Muscle layer of duodenum (tissue), 2 donors: ENCODE data around the gene PCDH9.

ENCODE experiments used
- H3K27ac ChIP-seq: one replicate; pipeline ENCODE4 v1.7.0; 2013; ENCODE audit warnings: mild to moderate bottlenecking, low read length
- H3K27me3 ChIP-seq: one replicate; pipeline ENCODE4 v1.7.0; 2013; ENCODE audit warnings: low read depth, mild to moderate bottlenecking, control low read depth, low read length
- H3K36me3 ChIP-seq, 2 donors: one replicate each; pipeline ENCODE4 v1.7.0; 2013; ENCODE audit warnings: low read length in 2 of 2, control low read depth in 1 of 2, mild to moderate bottlenecking in 1 of 2; ENCODE audit not compliant: insufficient read depth in 2 of 2, control insufficient read depth in 1 of 2
- H3K4me1 ChIP-seq, 2 donors: one replicate each; pipeline ENCODE4 v1.7.0; 2013; ENCODE audit warnings: low read length in 2 of 2, mild to moderate bottlenecking in 2 of 2, control low read depth in 1 of 2, moderate library complexity in 1 of 2; ENCODE audit not compliant: insufficient read depth in 2 of 2, control insufficient read depth in 1 of 2
- H3K4me3 ChIP-seq, 2 donors: one replicate each; pipeline ENCODE4 v1.7.0; 2013; ENCODE audit warnings: low read length in 2 of 2, low read depth in 1 of 2, mild to moderate bottlenecking in 1 of 2
- H3K9me3 ChIP-seq, 2 donors: one replicate each; pipeline ENCODE4 v1.7.0; 2013; ENCODE audit warnings: low read length in 2 of 2, control low read depth in 1 of 2, mild to moderate bottlenecking in 1 of 2; ENCODE audit not compliant: control insufficient read depth in 1 of 2
- donor health status: healthy.

PCDH9 gene

GRCh38 chr13:67235265-67235664, 5.1 kb upstream of the PCDH9 start:
- Histone ChIP-seq H3K36me3 (no peaks in the 10 kb centered on the region), H3K27me3 (no peaks in the 10 kb centered on the region), H3K9me3 (no peaks in the 10 kb centered on the region), H3K4me3 (no peak overlapping the region), H3K4me1 (no peaks in the 10 kb centered on the region), H3K27ac (no peak overlapping the region)

- H3K27ac ChIP-seq, result no peak overlapping the region
- peaks cover 0 to 4% of the 10 kb centered on the region in 2 donors for H3K4me1 ChIP-seq
- no peak overlapping the region for H3K4me3 ChIP-seq
- no peaks in the 10 kb centered on the region for H3K36me3 ChIP-seq
- no peaks in the 10 kb centered on the region for H3K27me3 ChIP-seq
- H3K9me3 ChIP-seq, result no peaks in the 10 kb centered on the region
These were observed 2.2 kb upstream of the PCDH9 start for GRCh38 chr13:67232384-67232783.

- Histone ChIP-seq H3K4me3 (peak overlapping the region; percentile 89 to 90), H3K36me3 (no peaks in the 10 kb centered on the region), H3K27ac (peak overlapping the region; percentile 71), H3K4me1 (peaks cover 0 to 4% of the 10 kb centered on the region in 2 donors), H3K27me3 (no peaks in the 10 kb centered on the region), H3K9me3 (no peaks in the 10 kb centered on the region)
These were observed 1.3 kb upstream of the PCDH9 start for GRCh38 chr13:67231289-67232000.

GRCh38 chr13:67230404-67231288, 510 bp upstream of the PCDH9 start:
- Histone ChIP-seq H3K9me3 (no peaks in the 10 kb centered on the region), H3K27me3 (no peaks in the 10 kb centered on the region), H3K27ac (peak overlapping the region; percentile 71), H3K4me1 (peaks cover 0 to 4% of the 10 kb centered on the region in 2 donors), H3K4me3 (peak overlapping the region; percentile 89 to 90), H3K36me3 (no peaks in the 10 kb centered on the region)

- Histone ChIP-seq H3K36me3 (no peaks in the 10 kb centered on the region), H3K27me3 (no peaks in the 10 kb centered on the region), H3K27ac (no peak overlapping the region)
These were observed 1.2 kb downstream of the PCDH9 start for GRCh38 chr13:67228916-67229315.

GRCh38 chr13:67228031-67228430, 2.1 kb downstream of the PCDH9 start:
- no peaks in the 10 kb centered on the region for H3K36me3 ChIP-seq
- no peaks in the 10 kb centered on the region for H3K9me3 ChIP-seq
- H3K27ac ChIP-seq, result no peak overlapping the region
- peak overlapping the region in 1 of 2 donors; percentile 90 for H3K4me3 ChIP-seq
- peaks cover 0 to 4% of the 10 kb centered on the region in 2 donors for H3K4me1 ChIP-seq
- H3K27me3 ChIP-seq, result no peaks in the 10 kb centered on the region

More at GRCh38 chr13:67228916-67229315, 1.2 kb downstream of the PCDH9 start:
- H3K4me3 ChIP-seq, result peak overlapping the region; percentile 4 to 90
- no peaks in the 10 kb centered on the region for H3K9me3 ChIP-seq
- H3K4me1 ChIP-seq, result peaks cover 0 to 4% of the 10 kb centered on the region in 2 donors

- Histone ChIP-seq H3K4me3 (no peak overlapping the region), H3K27ac (no peak overlapping the region), H3K4me1 (peaks cover 0 to 4% of the 10 kb centered on the region in 2 donors)
These were observed 2.8 kb downstream of the PCDH9 start for GRCh38 chr13:67227131-67227983.

GRCh38 chr13:67226696-67227095, 3.4 kb downstream of the PCDH9 start:
- Histone ChIP-seq H3K4me1 (peaks cover 0 to 4% of the 10 kb centered on the region in 2 donors), H3K27ac (no peak overlapping the region), H3K27me3 (no peaks in the 10 kb centered on the region), H3K4me3 (no peak overlapping the region), H3K9me3 (no peaks in the 10 kb centered on the region), H3K36me3 (no peaks in the 10 kb centered on the region)

More at GRCh38 chr13:67227131-67227983, 2.8 kb downstream of the PCDH9 start:
- Histone ChIP-seq H3K36me3 (no peaks in the 10 kb centered on the region), H3K27me3 (no peaks in the 10 kb centered on the region), H3K9me3 (no peaks in the 10 kb centered on the region)

- Histone ChIP-seq H3K4me1 (peaks cover 0 to 4% of the 10 kb centered on the region in 2 donors), H3K9me3 (no peaks in the 10 kb centered on the region), H3K27me3 (no peaks in the 10 kb centered on the region), H3K36me3 (no peaks in the 10 kb centered on the region), H3K27ac (no peak overlapping the region), H3K4me3 (no peak overlapping the region)
These were observed 4.6 kb downstream of the PCDH9 start for GRCh38 chr13:67225252-67226159.

- H3K9me3 ChIP-seq, result no peaks in the 10 kb centered on the region
- no peaks in the 10 kb centered on the region for H3K27me3 ChIP-seq
- peaks cover 0 to 1% of the 10 kb centered on the region in 2 donors for H3K4me1 ChIP-seq
- H3K4me3 ChIP-seq, result peak overlapping the region; percentile 13 to 41
- no peak overlapping the region for H3K27ac ChIP-seq
- H3K36me3 ChIP-seq, result no peaks in the 10 kb centered on the region
These were observed 5.8 kb downstream of the PCDH9 start for GRCh38 chr13:67224148-67224846.
